Measurements from ENCODE around the gene ASB6.

The ASB6 gene

DNA sequence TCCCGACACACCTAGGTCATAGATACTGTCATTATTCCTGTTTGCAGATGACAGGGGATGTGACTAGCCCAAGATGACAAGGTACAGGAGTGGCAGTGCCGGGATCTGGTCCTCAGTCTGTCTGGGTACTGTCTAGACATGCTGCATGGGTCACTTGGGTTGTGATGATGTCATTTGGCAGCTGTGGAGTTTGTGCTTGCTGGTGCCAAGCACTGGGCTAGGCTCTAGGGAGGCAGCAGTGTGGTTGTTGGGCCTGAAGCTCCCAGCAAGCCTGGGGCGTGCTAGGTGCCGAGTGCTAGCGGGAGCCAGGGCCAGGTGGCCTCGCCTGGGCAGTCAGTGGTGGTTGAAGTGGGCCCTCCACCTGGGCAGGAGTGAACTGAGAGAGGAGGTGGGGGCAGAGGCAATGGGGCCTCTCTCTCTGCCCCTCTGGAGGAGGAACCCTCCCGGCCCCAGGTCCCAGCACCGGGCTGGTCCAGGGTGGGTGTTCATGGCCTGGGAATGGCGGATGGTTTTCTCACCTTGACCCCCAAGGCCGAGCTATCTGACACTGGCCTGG, 8.8 kb upstream of the ASB6 start:
- no peak overlapping the region for H3K27ac ChIP-seq (ENCODE audit: low read length)
- no peaks in the 10 kb centered on the region for H3K27me3 ChIP-seq (ENCODE audit: insufficient read depth, low read length)
- no peaks in the 10 kb centered on the region for H3K9me3 ChIP-seq (ENCODE audit: insufficient read depth, low read depth, low read length)
- H3K4me3 ChIP-seq (ENCODE audit: low read length): no peak overlapping the region
- no peaks in the 10 kb centered on the region for H3K36me3 ChIP-seq (ENCODE audit: insufficient read depth, low read depth, low read length)
- no peaks in the 10 kb centered on the region for H3K4me1 ChIP-seq (ENCODE audit: insufficient read depth, low read length)
- no peak overlapping the region; the same call in 1 of the 2 replicates for H3K9ac ChIP-seq (ENCODE audit: low read depth, low read length)

DNA sequence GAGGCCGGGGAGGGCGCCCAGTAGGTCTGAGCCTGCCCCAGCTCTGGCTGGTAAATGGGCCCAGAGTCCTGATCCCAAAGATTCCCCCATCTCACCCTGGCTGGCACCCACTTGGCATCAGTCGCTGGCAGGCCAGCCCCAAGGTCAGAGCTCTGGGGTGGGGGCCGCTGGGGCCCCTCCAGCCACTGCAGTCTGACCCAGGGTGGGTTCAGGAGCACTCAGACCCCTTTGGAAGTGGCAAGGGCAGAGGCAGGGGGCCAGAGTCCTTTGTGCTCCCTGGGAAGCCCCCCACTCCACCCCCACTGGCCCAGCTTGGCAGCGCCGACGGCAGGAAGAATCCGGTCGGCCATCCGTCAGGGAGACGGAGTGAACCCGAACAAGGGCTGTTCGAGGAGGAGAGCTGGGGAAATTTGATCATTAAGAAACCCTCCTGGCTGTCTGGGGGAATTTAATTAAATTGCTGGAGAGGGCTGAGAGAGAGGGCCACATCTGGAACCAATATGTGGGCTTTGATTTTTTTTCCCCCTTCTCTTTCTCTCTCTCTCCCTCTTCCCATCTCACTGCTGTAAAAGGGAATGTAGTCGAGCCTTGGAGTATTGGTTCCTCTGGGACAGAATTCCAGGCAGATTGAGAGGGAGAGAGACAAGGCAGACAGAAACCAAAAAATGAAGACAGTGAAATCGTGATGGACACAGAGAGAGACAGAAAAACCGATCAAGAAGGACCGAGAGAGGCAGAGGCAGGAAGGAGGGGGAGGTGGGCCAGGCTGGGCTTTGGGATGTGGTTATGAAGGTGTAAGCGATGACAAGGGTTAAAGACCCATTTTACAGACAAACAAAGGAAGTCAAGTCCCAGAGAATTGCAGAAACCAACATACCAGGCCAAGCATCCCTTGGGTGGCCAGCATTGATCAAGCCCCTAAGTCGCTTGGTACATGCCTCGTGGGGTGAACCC, 8.1 kb upstream of the ASB6 start:
- Histone ChIP-seq H3K9me3 (ENCODE audit: insufficient read depth, low read depth, low read length) (no peaks in the 10 kb centered on the region), H3K36me3 (ENCODE audit: insufficient read depth, low read depth, low read length) (no peaks in the 10 kb centered on the region), H3K27me3 (ENCODE audit: insufficient read depth, low read length) (no peaks in the 10 kb centered on the region), H3K27ac (ENCODE audit: low read length) (no peak overlapping the region), H3K4me3 (ENCODE audit: low read length) (no peak overlapping the region), H3K9ac (ENCODE audit: low read depth, low read length) (no peak overlapping the region; the same call in 1 of the 2 replicates), H3K4me1 (ENCODE audit: insufficient read depth, low read length) (no peaks in the 10 kb centered on the region)

DNA sequence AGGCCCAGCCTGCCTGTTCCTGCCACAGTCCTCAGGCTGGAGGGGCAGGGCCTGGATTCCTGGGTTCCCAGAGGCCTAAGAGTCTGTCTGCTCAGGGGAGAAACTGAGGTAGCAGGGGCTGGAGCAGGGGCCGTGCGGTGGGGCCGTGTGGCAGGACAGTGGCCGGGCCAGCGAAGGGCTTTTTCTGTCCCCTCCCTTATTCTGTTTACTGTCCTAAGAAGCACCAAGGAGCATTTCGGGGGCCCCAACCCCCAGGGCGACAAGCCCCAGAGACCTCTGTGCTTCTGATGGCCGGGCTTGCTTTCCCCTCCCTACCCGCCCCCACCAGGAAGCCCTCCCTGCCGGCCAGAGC, 6.8 kb upstream of the ASB6 start:
- Histone ChIP-seq H3K36me3 (ENCODE audit: insufficient read depth, low read depth, low read length) (no peaks in the 10 kb centered on the region), H3K9me3 (ENCODE audit: insufficient read depth, low read depth, low read length) (no peaks in the 10 kb centered on the region), H3K4me3 (ENCODE audit: low read length) (no peak overlapping the region), H3K9ac (ENCODE audit: low read depth, low read length) (no peak overlapping the region), H3K27ac (ENCODE audit: low read length) (no peak overlapping the region), H3K4me1 (ENCODE audit: insufficient read depth, low read length) (no peaks in the 10 kb centered on the region), H3K27me3 (ENCODE audit: insufficient read depth, low read length) (no peaks in the 10 kb centered on the region)

- H3K4me1 ChIP-seq (ENCODE audit: insufficient read depth, low read length): no peaks in the 10 kb centered on the region
- H3K27ac ChIP-seq (ENCODE audit: low read length): no peak overlapping the region
- H3K4me3 ChIP-seq (ENCODE audit: low read length): no peak overlapping the region
Observed at GRCh38 chr9:129648092-129648763, 6.3 kb upstream of the ASB6 start.

DNA sequence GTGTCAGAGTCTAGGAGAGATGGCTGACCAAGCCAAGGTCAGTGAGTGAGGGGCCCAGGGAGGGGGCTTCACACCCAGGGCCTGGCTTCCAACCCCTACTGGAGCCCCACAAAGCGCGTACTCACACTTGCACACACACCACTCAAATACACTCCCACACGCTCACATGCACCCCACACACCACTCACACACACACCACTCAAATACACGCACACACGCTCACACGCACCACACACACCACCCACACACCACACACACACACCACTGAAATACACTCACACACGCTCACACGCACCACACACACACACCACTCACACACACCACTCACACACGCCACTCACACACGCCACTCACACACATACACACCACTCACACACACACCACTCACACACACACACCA, 5.7 kb upstream of the ASB6 start:
- Histone ChIP-seq H3K27me3 (ENCODE audit: insufficient read depth, low read length) (no peaks in the 10 kb centered on the region), H3K9ac (ENCODE audit: low read depth, low read length) (no peak overlapping the region), H3K27ac (ENCODE audit: low read length) (no peak overlapping the region), H3K36me3 (ENCODE audit: insufficient read depth, low read depth, low read length) (no peaks in the 10 kb centered on the region), H3K4me3 (ENCODE audit: low read length) (no peak overlapping the region), H3K9me3 (ENCODE audit: insufficient read depth, low read depth, low read length) (no peaks in the 10 kb centered on the region), H3K4me1 (ENCODE audit: insufficient read depth, low read length) (no peaks in the 10 kb centered on the region)

More at GRCh38 chr9:129648092-129648763, 6.3 kb upstream of the ASB6 start:
- Histone ChIP-seq H3K27me3 (ENCODE audit: insufficient read depth, low read length) (no peaks in the 10 kb centered on the region), H3K9me3 (ENCODE audit: insufficient read depth, low read depth, low read length) (no peaks in the 10 kb centered on the region), H3K9ac (ENCODE audit: low read depth, low read length) (no peak overlapping the region), H3K36me3 (ENCODE audit: insufficient read depth, low read depth, low read length) (no peaks in the 10 kb centered on the region)

GRCh38 chr9:129646654-129647053, 4.7 kb upstream of the ASB6 start:
- Histone ChIP-seq H3K9me3 (ENCODE audit: insufficient read depth, low read depth, low read length) (no peaks in the 10 kb centered on the region), H3K27ac (ENCODE audit: low read length) (no peak overlapping the region), H3K9ac (ENCODE audit: low read depth, low read length) (no peak overlapping the region), H3K4me1 (ENCODE audit: insufficient read depth, low read length) (no peaks in the 10 kb centered on the region), H3K27me3 (ENCODE audit: insufficient read depth, low read length) (no peaks in the 10 kb centered on the region), H3K4me3 (ENCODE audit: low read length) (no peak overlapping the region), H3K36me3 (ENCODE audit: insufficient read depth, low read depth, low read length) (no peaks in the 10 kb centered on the region)

- Histone ChIP-seq H3K9me3 (ENCODE audit: insufficient read depth, low read depth, low read length) (no peaks in the 10 kb centered on the region), H3K36me3 (ENCODE audit: insufficient read depth, low read depth, low read length) (no peaks in the 10 kb centered on the region), H3K9ac (ENCODE audit: low read depth, low read length) (no peak overlapping the region)
Observed at GRCh38 chr9:129646252-129646651, 4.3 kb upstream of the ASB6 start.

GRCh38 chr9:129644902-129645301, 3.0 kb upstream of the ASB6 start:
- no peaks in the 10 kb centered on the region for H3K36me3 ChIP-seq (ENCODE audit: insufficient read depth, low read depth, low read length)
- no peak overlapping the region for H3K27ac ChIP-seq (ENCODE audit: low read length)
- no peaks in the 10 kb centered on the region for H3K4me1 ChIP-seq (ENCODE audit: insufficient read depth, low read length)
- H3K4me3 ChIP-seq (ENCODE audit: low read length): no peak overlapping the region
- H3K27me3 ChIP-seq (ENCODE audit: insufficient read depth, low read length): no peaks in the 10 kb centered on the region
- H3K9ac ChIP-seq (ENCODE audit: low read depth, low read length): no peak overlapping the region
- H3K9me3 ChIP-seq (ENCODE audit: insufficient read depth, low read depth, low read length): no peaks in the 10 kb centered on the region

More at GRCh38 chr9:129646252-129646651, 4.3 kb upstream of the ASB6 start:
- Histone ChIP-seq H3K27ac (ENCODE audit: low read length) (no peak overlapping the region), H3K4me1 (ENCODE audit: insufficient read depth, low read length) (no peaks in the 10 kb centered on the region), H3K4me3 (ENCODE audit: low read length) (no peak overlapping the region), H3K27me3 (ENCODE audit: insufficient read depth, low read length) (no peaks in the 10 kb centered on the region)

DNA sequence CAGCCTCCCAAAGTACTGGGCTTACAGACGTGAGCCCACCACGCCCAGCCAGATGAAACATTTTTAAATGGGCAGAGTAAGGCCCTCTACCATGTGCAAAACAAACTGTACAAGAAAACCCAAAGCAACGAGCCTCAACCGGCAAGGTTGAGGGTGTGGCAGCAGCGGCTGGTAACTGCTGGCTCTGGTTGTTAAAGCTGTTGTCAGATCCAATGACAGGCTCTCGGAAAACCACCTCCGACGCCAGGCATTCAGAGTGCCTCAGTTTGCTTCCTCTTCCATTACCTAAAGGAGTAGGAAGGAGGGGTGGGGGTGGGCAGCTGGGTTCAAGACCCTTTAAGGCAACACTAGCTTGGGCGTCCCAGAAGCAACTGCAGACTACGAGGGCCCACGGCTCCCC, 2.4 kb upstream of the ASB6 start:
- H3K4me1 ChIP-seq (ENCODE audit: insufficient read depth, low read length): no peaks in the 10 kb centered on the region
- H3K27me3 ChIP-seq (ENCODE audit: insufficient read depth, low read length): no peaks in the 10 kb centered on the region
- no peak overlapping the region for H3K9ac ChIP-seq (ENCODE audit: low read depth, low read length)
- no peak overlapping the region for H3K27ac ChIP-seq (ENCODE audit: low read length)
- peaks cover under 1% of the 10 kb centered on the region; the same call in 1 of the 2 replicates for H3K36me3 ChIP-seq (ENCODE audit: insufficient read depth, low read depth, low read length)
- H3K4me3 ChIP-seq (ENCODE audit: low read length): no peak overlapping the region
- no peaks in the 10 kb centered on the region for H3K9me3 ChIP-seq (ENCODE audit: insufficient read depth, low read depth, low read length)

DNA sequence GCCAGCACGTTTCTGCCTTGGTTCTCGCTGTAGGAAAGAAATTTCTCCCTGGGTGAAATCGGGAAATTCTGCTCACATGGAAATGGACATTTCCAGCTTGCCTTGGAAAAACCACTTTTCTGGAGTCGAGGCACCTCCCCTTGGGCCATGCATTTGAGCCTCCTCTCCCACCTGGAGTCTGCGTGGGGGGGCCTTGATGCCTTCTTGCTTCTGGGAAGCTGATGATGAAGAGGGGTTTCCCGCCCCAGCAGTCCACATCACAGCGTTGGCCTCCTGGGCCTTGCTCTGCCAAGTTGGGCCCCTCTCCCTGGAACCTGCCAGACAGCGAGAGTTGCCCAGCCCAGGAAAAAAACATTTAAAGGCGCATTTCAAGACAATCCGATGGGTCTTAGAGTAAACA, 1.8 kb upstream of the ASB6 start:
- H3K27ac ChIP-seq (ENCODE audit: low read length): no peak overlapping the region
- peaks cover 7% of the 10 kb centered on the region for H3K36me3 ChIP-seq (ENCODE audit: insufficient read depth, low read depth, low read length)
- no peak overlapping the region for H3K4me3 ChIP-seq (ENCODE audit: low read length)
- no peak overlapping the region for H3K9ac ChIP-seq (ENCODE audit: low read depth, low read length)
- no peaks in the 10 kb centered on the region for H3K9me3 ChIP-seq (ENCODE audit: insufficient read depth, low read depth, low read length)
- no peaks in the 10 kb centered on the region for H3K27me3 ChIP-seq (ENCODE audit: insufficient read depth, low read length)
- H3K4me1 ChIP-seq (ENCODE audit: insufficient read depth, low read length): no peaks in the 10 kb centered on the region

DNA sequence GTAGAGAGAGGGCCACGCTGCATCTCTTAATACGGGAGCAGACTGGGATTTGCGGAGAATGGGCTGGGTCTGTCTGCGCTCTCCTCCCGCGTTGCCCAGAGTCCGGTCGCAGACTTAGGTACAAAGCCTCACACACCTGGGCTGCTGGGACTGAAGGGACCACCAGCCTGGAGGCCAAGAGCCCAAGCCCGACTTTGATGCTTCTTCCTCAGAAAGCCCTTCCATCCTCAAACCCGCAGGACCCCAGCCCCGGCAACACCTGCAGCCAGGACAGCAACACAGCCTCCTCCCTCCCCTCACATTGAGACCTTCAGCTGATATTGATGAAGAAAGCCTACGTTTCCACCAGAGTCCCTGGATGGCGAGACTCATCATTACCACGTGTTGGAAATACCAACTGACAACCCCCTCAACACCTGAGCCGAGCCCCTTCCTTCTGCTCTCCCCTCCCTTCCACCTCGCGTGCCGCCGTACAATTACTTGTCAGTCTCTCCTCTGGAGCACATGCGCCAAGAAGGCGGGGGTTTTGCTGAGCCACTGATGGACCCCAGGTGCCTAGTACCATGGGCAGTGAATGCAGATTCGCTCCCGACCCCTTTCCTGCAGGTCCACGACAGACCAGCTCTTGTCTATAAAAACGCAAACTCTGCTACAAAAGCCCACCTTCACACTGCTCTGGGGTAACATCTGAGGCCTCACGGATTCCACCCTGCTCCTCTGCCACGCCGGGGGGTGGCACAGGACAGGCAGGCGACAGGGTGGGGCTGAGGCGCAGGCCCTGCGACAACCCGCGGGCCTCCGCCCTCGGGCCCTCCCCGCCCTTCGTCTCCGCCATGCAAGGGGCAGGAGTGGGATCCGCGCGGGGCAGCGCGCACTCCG, 841 bp downstream of the ASB6 start:
- H3K9me3 ChIP-seq (ENCODE audit: insufficient read depth, low read depth, low read length): no peaks in the 10 kb centered on the region
- H3K4me1 ChIP-seq (ENCODE audit: insufficient read depth, low read length): no peaks in the 10 kb centered on the region
- H3K27me3 ChIP-seq (ENCODE audit: insufficient read depth, low read length): no peaks in the 10 kb centered on the region
- no peak overlapping the region for H3K27ac ChIP-seq (ENCODE audit: low read length)
- peak overlapping the region; percentile 89 for H3K4me3 ChIP-seq (ENCODE audit: low read length)
- peak overlapping the region; percentile 84 for H3K9ac ChIP-seq (ENCODE audit: low read depth, low read length)
- H3K36me3 ChIP-seq (ENCODE audit: insufficient read depth, low read depth, low read length): peaks cover 30% of the 10 kb centered on the region

Measured in iPS-20b (cell line).